HG03066 (cell line): ENCODE results near the gene ERMARD.

Experiments
- ATAC-seq: cut with Tn5 transposase; IDR thresholded peaks from one replicate; pipeline ENCODE4 v1.9.1; 2021; ENCODE audit warnings: low read depth; ENCODE audit not compliant: unreplicated experiment

The ERMARD gene

DNA sequence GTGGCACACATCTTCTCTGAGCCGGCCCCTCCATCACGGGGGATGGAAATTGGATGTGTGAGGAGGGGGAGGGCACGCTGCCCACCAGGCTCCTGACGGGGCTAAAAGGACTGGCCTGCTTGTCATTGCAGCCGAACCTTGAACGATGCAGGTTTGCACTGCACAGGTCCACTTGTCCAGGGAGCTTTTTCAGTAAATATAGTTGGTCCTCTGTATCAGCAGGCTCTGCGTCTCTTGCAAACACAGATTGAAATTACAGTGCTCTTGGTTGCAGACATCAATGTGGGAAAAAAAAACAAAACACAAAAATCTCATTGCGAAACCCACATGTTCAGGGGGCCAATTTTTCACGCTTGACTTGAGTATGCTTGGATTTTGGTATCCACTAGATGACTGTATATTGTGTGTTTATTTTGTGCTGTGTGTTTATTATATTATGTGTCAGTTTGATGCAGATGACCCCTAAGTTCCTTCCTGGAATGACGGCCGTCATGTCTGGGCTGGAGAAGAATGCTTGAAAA lies 29.2 kb downstream of the ERMARD start:
- ATAC-seq: no peak

DNA sequence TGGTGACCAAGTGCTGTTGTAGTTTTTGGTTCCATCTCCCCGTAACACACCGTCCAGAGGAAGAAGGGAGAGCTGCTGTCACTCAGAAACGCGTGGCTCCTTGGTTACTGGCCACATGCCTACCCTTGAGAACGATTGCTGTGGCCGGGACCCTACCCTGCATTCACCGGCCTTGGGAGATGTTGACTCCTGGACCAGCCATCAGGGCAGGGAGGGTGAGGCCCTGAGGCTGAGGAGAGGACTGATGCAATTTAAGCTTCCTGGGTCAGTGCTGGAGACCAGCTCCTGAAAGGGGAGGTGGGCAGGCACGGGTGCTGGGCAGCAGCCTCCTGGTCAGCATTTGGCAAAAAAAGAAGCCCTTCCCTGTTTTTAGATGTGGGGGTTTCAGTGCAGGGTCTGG lies 31.5 kb downstream of the ERMARD start:
- no peak for ATAC-seq

DNA sequence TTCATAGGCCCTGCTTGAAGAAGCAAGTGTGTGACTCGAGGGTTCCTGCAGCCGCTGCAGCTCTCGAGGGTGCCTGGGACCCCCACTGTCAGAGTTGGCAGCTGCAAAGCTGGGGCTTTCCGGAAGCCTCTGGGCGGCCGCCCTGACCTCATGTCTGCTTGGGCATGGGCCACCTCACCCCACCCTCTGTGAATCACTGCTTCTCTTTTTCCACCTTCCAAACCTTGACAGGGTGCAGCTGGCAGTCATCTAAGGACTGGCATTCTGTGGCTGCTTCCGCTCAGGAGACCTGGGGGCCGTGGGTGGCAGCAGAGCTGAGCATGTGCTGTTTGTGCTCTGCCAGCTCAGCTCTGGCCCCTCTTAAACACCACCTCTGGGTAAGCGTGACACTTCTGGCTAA lies 32.0 kb downstream of the ERMARD start:
- ATAC-seq: no peak

DNA sequence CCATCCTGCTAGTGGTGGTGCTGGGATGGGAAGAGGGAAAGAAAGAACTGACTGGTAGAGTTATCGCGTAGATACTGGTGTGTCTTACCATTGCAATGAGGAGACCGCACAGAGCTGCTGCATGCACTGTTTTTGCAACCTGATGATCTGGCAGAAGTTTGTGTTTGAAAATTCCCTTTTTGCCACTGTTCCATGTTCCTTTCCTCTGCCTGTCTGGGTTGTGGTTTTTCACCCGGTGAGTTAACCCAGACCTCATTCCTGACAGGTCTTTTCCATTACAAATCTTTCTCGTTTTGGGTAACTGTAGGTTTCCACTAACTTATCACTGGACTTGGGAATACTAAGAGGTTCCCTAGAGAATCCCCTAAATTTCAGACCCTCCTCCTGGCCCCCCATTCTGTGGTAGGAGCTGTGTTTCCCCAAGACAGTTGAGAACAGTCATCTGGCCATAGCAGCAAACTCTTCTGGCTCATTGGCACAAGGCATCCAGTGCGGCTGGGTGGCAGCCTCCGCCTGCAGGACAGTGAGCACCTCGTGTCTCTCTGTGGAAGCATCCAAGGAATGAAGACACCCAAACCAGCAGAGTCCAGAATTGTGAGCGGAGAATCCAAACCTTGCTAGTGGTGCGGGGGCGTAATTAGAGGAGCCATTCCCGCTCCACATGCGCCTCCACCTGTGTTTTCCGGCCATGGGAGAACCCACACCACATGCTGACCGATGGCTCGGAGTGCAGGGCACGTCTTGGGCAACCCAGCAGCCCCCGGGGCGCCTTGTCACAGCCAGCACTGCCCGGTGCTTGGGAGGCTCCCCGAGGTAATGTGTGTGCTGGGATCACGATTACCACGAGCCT lies 32.8 kb downstream of the ERMARD start:
- no peak for ATAC-seq

DNA sequence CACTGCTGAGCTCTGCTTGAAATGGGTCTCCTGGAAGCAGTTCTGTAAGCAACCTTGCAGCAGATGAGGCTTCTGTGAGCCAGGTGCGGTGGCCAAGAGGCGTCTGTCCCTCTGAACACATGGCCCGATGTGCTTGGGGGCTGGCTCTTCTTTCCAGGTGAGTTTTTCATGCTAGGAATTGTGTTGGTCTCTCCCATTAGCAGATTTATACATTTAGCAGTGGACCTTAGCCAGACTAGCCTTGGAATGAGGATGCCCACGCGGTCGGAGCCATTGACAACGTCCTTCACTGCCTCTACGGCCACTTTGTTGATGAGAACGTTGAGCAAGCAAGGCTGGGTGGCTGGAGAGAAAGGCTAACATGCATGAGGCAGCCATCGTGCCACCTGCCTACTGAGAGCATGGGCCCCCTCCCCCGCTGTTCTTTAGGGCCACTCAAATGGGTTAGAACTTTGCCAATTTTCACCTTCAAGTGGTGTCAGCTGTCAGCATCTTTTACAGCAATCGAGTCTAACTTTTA lies 33.5 kb downstream of the ERMARD start:
- no peak for ATAC-seq

DNA sequence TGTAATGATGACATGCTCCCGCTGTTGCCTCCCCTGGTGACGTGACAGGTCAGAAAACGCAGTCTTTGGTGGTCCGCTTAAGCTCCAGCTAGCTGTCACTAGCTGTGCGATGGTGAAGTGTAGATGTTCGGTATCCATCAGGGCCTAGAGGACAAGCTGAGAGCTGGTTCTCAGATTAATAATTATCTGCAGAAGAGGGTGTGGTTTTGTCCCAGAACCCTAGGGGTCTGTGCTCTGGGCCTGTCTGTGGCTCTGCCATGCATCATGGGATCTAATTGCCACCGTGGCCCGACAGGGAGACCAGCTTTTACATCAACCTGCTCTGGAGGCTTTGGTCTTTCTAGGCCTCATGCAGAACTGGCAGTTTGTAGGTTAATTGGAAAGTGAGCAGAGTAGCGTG lies 34.1 kb downstream of the ERMARD start:
- no peak for ATAC-seq

DNA sequence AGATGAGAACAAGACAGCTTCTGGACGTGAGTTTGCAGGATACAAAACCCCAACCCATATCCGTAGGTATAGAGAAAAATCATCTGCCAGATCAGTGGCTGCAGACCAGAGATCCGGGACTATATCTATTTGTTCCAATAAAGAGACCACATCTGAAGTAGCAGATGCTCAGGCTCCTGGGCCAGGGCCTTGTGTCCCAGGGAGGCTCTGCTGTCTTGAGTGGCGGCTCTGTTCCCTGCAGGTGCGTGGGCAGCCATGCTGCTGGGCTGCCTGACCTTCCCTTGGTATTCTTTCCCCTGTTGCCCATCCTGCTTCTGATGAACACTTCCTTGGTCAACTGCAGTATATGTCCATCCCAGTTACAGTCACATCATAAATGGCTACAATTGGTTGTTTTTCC lies 34.9 kb downstream of the ERMARD start:
- no peak for ATAC-seq

DNA sequence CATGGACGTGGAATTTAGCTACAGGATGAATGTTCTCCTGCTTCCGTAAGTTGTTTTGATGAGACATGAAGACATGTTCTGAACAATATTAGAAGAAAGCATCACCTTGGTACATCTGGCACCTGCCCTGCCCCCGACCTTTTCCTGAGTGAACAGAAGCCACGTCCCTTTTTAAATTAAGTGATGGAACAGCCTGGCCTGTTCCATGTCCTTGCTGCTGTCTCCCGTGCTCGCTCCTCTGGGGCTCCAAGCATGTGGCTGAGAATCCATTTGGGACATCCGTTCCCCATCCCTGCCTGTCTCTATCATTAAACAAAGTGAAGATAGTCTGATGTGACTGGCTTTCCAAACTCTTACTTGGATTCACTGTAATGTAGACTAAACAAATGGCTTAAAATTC lies 36.4 kb downstream of the ERMARD start:
- ATAC-seq: no peak

DNA sequence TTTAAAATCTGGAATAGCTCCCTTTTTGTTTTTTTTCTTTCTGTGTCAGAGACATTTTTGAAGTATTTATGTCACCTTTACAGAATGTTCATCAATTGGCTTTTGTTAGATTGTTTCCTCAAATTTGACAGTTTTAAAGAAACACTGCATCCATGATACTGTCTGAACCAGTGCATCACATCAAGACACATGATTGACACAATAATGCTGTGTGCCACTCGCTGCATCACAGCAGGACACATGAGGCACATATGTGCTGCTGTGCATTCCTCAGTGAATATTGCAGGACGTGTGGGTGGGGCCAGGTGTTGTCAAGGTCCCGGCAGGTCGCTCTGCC lies 37.4 kb downstream of the ERMARD start:
- ATAC-seq: no peak

DNA sequence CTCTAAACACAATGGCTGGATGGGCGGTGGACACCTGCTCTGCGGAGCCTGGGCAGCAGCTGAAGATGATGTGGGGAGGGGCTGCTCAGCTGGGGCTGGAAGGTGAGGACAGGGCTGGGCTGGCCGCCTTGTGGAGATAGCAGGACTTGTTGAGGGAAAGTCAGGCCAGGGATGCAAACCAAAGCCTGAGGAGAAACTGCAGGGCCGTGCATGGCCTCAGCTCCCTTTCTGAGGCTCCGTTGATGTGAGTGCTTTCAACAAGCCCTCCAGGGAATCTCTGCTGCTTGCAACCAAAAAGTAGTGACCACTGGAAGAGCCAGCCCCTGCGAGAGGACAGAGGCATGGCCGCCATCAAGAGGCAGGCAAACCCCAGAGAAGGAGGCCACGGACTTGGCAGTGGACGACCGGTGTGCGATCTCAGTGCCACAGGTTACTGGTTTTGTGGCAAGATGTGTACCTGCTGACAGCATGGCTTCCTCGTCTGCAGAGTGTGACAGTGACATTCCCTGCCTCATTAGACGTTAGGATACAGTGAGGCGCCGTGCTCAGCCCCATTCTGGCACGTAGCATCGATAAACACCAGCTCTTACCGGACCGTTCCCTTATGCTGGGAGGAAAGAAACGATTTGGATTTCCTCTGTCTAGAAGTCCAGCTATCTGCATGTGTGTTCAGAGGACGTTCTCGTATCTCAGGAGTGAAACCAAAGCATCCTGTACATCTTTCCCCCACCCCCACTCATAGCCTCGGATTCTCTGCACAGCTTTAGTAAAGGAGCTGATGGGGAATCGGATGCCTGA lies 37.9 kb downstream of the ERMARD start:
- ATAC-seq: no peak

DNA sequence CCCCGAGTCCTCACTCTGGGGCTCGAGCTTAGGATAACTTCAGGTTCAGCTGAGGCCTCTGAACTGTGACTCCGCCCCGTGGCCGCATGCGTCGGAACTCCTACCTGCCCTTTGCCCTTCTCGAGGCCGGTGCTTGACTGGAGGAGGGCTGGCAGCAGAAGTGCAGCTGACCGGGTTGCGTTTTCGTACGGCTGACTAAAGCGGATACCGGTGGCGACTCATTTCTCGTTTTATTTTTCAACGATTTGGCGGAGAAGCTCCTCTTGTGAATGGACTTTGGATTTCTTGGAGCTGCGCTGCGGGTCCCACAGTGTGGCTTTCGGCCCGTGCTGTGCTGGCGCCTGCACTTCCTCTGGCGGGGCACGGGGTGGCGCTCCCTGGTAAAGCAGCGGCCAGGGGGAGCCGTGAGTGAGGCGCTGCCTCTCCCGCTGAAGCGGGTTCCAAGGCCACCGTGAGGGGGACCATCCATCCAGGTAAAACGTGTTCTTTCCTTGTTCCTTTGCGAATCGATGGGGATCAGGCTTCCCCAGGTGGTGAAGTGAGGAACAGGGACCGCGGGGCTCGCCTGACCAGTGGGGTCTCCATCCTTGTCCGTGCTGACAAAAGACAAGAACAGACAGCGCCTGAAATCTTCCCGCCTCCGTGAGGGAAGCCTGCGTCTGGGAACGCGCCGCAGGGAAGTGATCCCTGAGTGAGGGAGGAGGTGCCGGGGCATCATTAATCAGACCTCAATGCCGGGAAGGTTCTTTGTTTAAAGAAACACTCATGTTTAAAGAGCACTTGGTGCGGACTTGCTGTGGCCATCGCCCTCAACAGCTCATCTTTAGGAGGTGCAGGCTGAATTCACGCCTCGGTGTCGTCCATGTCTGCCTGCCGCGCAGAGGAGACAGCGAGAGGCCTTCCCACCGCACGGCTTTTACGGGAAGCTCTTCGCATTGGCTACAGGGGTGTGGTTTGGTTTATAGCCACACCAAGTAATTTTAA lies 38.8 kb downstream of the ERMARD start:
- ATAC-seq: peak; percentile 96

DNA sequence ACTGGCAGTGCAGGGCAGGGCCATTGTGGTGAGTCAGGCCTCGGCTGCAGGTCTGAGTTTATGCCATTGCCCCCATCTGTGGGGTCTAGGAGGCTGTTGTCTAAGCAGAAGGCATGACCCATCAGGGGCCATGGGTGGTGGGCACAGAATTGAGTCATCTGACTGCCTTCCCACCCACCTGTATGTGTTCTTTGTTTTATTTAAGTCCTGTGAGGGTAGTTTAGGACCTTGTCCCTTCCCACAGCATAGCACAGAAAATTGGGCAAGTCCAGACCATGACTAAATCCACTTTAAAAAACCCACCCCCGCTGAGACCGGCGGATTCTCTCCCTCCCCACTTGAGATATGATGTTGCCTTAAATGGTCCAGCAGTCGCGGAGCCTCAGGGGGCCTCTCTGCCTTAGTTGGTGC lies 40.3 kb downstream of the ERMARD start:
- ATAC-seq: no peak

DNA sequence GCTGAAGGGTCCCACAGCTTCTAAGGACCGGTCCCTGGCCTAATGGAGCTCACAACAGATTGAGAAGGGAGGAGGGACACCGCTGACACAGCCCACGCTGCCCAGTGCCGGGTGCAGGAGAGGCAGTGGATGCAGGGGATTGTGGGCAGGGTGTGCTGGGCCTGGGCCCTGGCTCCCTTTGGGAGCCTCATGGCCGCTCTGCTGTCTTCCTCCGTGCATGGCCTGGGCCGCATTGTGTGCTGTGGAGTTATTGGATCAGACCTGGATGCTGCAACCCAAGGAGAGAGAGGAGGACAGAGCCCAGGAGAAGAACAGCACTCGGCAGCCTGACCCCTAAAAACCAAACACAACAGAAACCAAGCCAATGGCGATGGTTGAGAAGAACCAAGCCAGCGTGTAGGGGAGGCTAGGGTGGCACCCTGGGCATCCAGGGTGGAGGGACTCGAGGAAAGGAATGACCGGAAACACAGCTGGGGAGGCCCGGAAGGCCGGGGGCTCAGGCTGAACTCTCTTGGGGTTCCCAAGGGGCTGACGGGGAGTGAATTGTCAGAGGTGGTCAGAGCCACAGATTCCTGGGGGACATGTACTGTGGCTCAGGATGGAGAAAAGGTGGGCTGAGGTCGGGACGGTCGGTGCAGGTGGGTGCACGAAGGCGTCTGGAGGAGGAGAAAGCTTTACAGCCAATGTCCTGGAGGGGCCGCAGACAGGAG lies 41.0 kb downstream of the ERMARD start:
- ATAC-seq: no peak

DNA sequence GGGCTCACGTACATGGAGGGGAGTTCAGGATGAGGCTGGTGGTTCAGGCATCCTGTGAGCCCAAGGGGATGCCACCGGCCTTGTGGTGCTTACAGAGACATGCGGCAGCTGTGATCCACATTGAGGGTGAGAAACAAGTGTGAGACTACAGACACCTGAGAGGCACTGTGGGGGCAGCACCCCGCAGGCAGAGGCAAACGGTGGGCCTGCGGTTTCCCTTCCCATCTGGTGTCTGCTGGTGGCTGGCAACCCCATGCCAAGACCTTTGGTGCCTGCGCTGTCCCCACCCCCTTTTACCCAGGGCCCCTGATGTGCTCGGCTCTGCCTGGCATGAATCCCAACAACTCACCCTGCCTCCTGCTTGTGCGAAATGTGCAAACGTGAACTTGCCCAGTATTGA lies 42.0 kb downstream of the ERMARD start:
- ATAC-seq: no peak

DNA sequence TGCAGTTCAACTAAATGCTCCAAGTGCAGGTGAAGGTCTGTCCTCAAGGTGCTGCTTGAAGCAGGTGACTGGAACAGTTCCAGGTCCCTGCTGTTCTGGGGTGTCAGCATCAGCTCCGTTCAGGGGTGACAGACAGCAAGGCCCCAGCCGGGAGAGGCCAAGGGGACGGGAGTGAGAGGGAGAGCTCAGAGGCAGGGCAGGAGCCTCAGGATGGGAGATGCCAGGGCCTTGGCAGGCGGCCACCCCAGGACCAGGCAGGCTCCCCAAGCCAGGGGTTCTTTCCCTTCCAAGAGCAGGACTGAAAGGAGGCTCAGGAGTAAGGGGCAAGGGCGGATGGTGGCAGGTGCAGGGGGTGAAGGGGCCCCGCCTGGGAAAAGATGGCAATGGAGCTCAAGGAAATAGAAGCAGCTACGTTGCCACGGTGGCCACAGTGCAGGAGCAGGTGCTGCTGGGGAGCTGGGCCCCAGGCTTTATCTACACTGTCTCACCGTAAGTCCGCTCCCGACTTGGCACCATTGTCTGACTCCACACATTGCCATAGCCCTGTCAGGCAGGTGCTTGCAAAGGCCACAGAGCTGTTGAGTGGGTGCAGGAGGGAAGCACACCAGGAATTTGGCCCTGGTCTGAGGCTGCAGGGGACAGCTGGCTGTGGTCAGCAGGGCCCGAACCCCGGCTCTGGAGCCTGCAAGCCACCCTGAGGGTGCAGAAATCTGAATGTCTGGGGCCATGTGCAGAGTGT lies 43.1 kb downstream of the ERMARD start:
- ATAC-seq: no peak

DNA sequence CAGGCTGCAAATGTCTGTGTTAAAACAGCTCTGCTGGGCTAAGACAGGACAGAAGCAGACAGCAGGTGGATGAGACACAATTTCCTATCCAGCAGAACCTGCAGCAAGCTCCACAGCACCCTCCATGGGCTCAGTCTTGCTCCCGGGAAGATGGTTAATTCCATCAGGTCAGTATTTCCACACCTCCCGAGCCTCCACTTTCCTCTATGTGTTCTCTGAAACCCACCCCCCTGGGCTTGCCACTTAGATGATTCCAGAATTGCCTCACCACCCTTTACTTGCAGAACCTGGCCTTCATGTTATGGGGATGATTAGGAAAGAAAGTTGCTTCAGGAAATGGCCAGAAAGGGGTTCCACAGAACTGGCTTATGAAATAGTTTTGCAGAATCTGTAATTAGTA lies 43.8 kb downstream of the ERMARD start:
- ATAC-seq: no peak

DNA sequence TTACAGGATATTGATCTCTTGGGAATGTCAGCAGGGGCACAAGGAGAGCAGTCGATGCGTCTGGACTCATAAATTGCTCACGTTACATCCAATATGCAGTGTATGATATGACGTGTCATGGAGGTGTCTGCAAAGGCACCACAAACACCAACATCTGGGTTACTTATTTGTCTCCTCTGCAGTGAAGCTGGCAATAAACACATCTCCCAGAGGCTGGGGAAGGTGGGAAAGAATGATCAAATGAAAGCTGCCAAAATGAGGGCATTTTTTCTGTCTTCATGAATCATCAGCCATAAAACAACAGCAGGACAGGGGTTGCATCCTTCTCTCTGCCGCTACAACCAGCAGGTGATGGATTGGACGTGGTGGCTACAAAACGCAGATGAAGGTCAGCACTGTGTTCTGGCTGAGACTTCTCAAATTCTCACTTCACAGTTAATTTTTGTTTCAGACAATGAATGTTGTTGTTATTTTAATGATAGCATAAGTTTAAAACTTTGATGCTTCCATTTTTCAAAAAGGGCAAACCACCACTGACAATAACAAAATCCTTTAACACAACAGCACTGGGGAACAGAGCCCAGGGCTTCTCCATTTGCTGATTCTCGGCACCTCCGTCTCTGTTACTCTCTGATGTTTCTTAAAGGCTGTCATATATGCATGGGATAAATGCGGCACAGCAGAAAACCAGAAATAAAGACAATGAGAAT lies 47.5 kb downstream of the ERMARD start:
- ATAC-seq: no peak

DNA sequence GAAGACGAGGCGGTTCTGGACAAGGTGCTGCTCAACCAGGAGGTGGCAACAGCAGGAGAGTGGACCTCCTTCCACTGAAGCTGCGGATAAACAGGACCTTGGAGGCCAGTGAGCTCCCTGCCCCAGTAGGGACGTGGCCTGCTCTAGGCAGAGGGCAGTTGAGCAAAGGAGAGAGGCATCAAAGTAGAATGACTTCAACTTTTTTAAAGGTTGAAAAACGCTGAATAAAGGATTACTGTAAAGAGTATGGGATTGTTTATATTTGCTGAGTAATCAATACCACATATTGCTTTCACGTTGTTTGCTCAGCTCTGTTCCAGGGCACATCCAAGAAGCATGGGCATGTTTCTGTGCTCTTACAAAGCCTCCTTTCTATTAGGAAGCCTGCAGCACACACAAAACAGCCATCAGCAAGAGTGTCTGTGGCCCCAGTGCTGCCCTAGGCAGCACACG lies 48.1 kb downstream of the ERMARD start:
- no peak for ATAC-seq
